C1 segment of cervical spinal cord (tissue), 14 donors: ENCODE results near the gene DLX4.
A peak's percentile ranks its signal among the peaks of the same experiment; 100 is the strongest.

Experiments used
- DNase-seq, 14 donors: peaks; one replicate each; lab custom pipeline; 2025; lab: John Stamatoyannopoulos, UW

Gene DLX4

DNA sequence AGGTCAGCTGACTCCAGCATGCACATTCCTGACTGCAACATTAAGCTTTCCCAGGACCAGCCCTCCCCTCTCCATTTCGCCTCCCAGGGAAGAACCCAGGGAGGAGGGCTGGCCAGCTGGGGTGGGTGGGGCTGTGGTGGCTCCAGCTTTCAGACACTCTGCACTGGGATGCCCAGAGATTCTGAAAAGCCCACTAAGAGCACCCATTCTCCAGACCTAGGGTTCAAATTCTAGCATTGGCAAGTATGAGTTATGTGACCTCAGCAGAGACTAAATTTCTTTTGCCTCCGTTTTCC is 18.2 kb downstream of the DLX4 start:
- no peak for DNase-seq

- peak in 1 of 14 donors; percentile 23 for DNase-seq
Observed at GRCh38 chr17:49987681-49988441, 18.9 kb downstream of the DLX4 start.

DNA sequence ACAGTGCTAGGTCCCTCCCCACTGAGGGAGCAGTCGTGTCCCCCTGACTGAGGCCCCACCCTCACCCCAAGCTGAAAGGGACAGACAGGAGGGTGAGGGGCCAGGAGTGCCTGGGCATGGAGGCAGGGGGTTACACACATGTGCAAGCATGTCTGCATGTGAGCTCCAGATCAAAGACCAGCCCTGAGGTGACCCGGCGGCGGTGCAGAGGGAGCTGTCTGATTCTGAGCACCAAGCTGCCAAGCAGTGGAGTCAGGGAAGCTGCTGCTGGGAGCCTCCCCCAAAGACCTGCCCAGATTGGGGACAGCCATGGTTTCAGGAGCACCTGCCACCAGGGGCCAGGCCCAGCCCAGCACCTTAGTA is 20.5 kb downstream of the DLX4 start:
- DNase-seq: no peak

DNA sequence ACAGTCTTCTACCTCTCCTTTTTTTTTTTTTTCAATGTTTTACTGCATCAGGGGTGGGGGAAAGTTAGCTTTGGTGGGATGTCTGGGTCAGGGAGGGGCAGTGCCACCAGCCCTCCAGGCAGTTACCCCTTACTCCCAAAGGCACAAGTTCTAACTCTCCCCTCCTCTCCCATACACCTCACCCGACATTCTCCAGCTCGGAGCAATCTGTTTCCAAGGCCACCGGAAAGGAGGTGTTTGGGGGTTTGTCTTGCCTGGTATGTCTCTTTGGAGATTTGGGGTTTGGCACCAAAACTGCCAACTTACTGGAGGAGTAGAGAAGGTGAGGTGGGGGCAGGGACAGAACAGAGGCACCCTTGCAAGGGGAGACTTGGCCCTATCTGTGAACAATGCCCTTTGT is 21.3 kb downstream of the DLX4 start:
- no peak for DNase-seq

DNA sequence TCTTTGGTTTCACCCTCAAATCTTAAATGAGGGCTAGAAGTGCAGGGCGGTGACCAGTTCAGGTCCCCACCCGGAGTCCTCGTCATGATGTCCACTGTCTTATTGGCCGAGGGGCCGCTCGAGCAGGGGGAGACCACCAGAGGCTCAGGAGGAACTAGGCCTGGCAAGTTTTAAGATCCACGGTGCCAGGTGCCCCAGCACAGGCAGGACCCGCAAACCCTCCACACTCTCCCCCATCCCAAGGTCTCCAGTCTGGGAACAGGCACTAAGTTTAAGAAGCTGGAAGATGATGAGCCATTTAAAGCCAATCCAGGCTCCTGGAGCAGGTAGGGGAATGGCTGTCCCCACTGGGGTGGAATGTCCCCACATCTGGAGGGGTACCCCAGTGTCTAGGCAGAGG is 21.9 kb downstream of the DLX4 start:
- no peak for DNase-seq

DNA sequence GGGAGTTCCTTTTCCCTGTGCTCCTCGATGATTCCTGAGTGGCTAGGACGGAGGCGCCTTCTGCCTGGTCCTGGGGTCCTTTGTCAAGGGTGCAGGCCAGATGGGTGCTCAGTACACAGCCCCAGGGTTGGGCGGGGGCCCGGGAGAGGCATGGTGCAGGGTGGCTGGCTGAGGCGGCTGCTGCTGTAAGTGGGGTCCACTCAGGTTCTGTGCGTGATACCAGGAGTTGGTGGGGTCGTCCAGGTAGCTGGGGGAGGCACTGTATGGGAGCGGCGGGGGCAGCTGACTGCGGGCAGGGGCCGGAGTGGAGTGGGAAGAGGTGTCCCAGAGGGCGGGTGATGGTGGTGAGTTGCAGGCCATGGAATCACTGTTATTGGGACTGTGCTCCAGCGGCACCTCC is 22.4 kb downstream of the DLX4 start:
- DNase-seq: no peak

- no peak for DNase-seq
Observed at GRCh38 chr17:49992191-49992932, 23.4 kb downstream of the DLX4 start.

DNA sequence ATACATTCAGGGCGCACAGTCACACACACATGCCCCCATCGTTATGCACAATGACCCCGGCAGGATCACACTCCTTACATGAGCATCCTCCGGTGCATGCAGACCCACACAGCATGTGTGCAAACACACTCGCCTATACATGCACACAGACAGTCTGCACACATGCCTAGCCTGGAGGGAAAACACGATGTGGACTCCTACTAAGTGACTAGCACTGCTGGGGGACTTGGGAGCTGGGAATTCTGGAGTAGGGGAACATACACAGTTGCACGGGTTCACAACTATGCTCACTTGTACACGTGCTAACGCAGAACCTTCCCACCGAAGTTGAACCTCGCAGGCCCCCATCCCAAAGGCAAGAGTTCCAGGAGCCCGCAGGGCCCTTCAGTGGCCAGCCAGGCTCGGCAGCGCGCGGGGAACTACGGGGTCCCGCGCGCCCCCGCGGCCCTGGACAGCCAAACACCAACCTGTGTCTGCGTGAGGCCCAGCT is 24.0 kb downstream of the DLX4 start:
- no peak for DNase-seq

GRCh38 chr17:49993423-49994060 is 24.6 kb downstream of the DLX4 start:
- DNase-seq: no peak

DNA sequence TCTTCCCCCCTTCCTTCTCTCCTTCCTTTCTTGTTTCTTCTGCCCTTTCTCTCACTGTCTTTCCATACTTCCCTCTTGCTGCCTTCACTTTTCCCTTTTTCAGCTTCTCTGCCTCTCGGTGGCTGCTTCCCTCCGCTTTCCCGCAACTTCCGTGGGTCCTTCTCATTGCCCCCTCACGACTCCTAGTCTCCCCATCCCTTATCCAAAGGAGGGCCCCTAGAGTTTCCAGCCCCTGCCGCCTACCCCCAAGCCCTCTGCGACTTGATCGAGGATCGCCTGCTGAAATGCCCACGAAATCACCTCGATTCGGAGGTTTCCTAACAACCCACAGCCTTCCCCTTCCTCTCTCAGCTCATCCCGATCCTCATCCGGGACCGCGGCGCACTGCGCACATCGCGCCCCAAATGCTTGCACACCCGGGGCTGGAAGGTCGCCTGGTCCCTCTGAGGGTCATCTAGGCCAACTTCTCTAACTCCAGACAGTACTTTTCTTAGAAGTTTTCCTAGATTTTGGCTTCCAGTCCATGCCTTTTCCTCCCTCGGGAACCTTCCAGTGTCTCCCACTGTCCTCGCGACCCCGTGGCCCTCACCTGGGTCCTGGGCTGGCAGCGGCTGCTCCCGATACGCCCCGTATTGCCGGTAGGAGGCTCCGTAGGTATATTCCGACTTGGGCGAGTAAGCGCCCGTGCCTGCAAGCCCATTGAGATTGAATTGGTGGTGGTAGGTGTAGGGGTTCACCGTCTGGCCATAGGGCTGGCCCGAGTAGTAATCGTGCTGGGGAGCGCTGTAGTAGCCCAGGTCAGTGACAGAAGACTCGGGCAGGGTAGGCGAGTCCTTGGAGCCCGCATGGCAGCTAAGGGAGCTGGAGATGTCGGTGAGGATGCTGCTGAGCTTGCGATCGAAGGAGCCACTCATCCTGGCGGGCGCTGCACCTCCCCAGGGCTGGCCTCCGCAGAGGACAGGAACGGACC is 25.4 kb downstream of the DLX4 start:
- no peak for DNase-seq

GRCh38 chr17:49995055-49995738 is 26.2 kb downstream of the DLX4 start, which contains the start of gene DLX3:
Gene DLX3 (minus strand): TSS chr17:49995224. CDS start chr17:49994998, 226 bp downstream.
- peak in 1 of 14 donors; percentile 27 for DNase-seq

GRCh38 chr17:49996121-49996494 is 27.1 kb downstream of the DLX4 start:
- DNase-seq: no peak

- peak in 5 of 14 donors; percentile 4 to 33 (median 8) for DNase-seq
Observed at GRCh38 chr17:49996495-49997300, 27.7 kb downstream of the DLX4 start.

GRCh38 chr17:49997301-49997650 is 28.3 kb downstream of the DLX4 start:
- DNase-seq: no peak

GRCh38 chr17:49997773-49998703 is 29.0 kb downstream of the DLX4 start:
- DNase-seq: peak in 12 of 14 donors; percentile 21 to 73 (median 43)

GRCh38 chr17:49998836-49999511 is 30.0 kb downstream of the DLX4 start:
- DNase-seq: no peak

DNA sequence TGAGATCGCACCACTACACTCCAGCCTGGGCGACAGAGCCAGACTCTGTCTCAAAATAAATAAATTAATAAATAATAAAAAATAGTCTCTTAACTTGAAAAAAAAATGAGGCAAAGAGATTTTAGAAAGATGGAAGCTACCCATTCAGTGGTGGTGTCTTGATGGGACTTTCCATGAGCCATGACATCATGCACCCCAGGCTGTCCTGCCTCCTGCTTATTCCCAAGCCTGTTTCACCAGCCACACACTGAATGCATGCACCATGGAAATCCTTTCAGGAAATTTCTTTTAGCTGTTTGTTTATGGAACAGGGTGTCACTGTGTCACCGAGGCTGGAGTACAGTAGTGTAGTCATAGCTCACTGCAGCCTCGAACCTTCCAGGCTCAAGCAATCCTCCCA is 34.9 kb downstream of the DLX4 start:
- no peak for DNase-seq

DNA sequence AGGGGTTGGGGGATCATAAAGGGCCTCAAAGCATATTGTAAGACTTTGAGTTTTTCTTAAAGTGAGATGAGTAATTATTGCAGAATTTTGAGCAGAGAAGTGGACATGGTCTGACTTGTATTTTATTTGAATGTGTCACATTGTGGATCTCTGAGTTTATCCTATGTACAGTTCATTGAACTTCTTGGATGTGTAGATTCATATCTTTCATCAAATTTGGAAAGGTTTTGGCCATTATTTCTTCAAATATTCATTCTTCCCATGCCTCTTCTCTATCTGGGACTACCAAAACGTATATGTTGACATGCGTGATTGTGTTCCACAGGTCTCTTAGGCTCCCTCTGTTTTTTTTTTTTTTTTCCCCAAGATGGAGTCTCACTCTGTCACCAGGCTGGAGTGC is 40.3 kb downstream of the DLX4 start:
- no peak for DNase-seq
